Endothelial cell of umbilical vein (primary cell): ENCODE measurements around the gene PPAN. TPM values are rescaled to one million over a fixed set of nuclear protein-coding genes. Genes with fewer than 3 reads are reported as not detected.

Experiments used
- BruUV-seq: library from RNA; stranded (reverse); fragments of 400-500 nt; replicated peaks from 2 replicates; lab custom pipeline; 2021; lab: Mats Ljungman, UMichigan
- CTCF ChIA-PET: fragments of 300-600, 350-600 bp; sonication (Branson Sonifier 250); formaldehyde crosslinking; loops from one replicate; lab custom pipeline; 2021; ENCODE audit warnings: antibody characterized with exemption, inconsistent platforms; lab: Charles Lee
- POLR2A ChIA-PET: fragments of 300-600, 350-600 bp; sonication (Branson Sonifier 250); formaldehyde crosslinking; loops from one replicate; lab custom pipeline; 2021; ENCODE audit warnings: antibody characterized with exemption, inconsistent platforms; lab: Charles Lee
- DNase-seq: peaks from one replicate; pipeline ENCODE4 v3.0.0-alpha.2; 2011; ENCODE audit warnings: low read depth, low spot score
- FAIRE-seq: peaks from 2 replicates; lab custom pipeline; 2011; peaks lifted over from hg19 to GRCh38; lab: Jason Lieb, UNC
- H2AFZ ChIP-seq: 2 replicates; pipeline ENCODE4 v1.6.0; 2012; ENCODE audit warnings: low read depth, low read length, control low read depth, inconsistent platforms
- H3K27ac ChIP-seq: 2 replicates; pipeline ENCODE4 v1.5.1; 2011; ENCODE audit warnings: low read depth, mild to moderate bottlenecking, control low read depth, low read length, moderate library complexity; ENCODE audit not compliant: insufficient read depth
- H3K27me3 ChIP-seq, 2 experiments: 2 replicates each; pipeline versions ENCODE4 v1.6.0 to v1.6.1; 2011; ENCODE audit warnings: low read length in 2 of 2, mixed read lengths in 1 of 2; ENCODE audit not compliant: control insufficient read depth in 2 of 2, insufficient read depth in 2 of 2
- H3K36me3 ChIP-seq, 2 experiments: 2 replicates in 1 of 2; 3 replicates in 1 of 2; pipeline ENCODE4 v1.5.1; 2011; ENCODE audit warnings: low read length in 2 of 2, mild to moderate bottlenecking in 1 of 2, moderate library complexity in 1 of 2; ENCODE audit not compliant: control insufficient read depth in 2 of 2, insufficient read depth in 2 of 2; ENCODE audit errors: extremely low read depth in 1 of 2
- H3K4me1 ChIP-seq: 3 replicates; pipeline ENCODE4 v1.5.1; 2011; ENCODE audit warnings: mild to moderate bottlenecking, low read length; ENCODE audit not compliant: control insufficient read depth, insufficient read depth; ENCODE audit errors: extremely low read depth
- H3K4me2 ChIP-seq: 2 replicates; pipeline ENCODE4 v1.6.1; 2011; ENCODE audit warnings: low read length, control low read depth, mixed read lengths; ENCODE audit not compliant: insufficient read depth
- H3K4me3 ChIP-seq, 3 experiments: fragments of 200-600 bp in 1 of 3; sonication (generic), shearing (Covaris generic) in 1 of 3; replicated peaks in 1 of 3; 2 replicates each; pipeline ENCODE4 v1.5.1; 2011 to 2016; ENCODE audit warnings: control low read depth in 3 of 3, low read length in 3 of 3, mild to moderate bottlenecking in 2 of 3, inconsistent platforms in 1 of 3, low read depth in 1 of 3, moderate library complexity in 1 of 3; ENCODE audit not compliant: insufficient read depth in 1 of 3
- H3K79me2 ChIP-seq: 2 replicates; pipeline ENCODE4 v1.6.0; 2012; ENCODE audit warnings: low read length, inconsistent platforms; ENCODE audit not compliant: control insufficient read depth, insufficient read depth
- H3K9ac ChIP-seq: replicated peaks from 2 replicates; pipeline ENCODE3; 2011; ENCODE audit warnings: low read length, control low read depth; ENCODE audit not compliant: insufficient read depth; ENCODE audit errors: extremely low read depth
- H3K9me1 ChIP-seq: replicated peaks from 3 replicates; pipeline ENCODE4 v1.6.0; 2011; ENCODE audit warnings: mild to moderate bottlenecking, low read length; ENCODE audit not compliant: control insufficient read depth, insufficient read depth; ENCODE audit errors: extremely low read depth
- H3K9me3 ChIP-seq: replicated peaks from 2 replicates; pipeline ENCODE4 v1.5.1; 2012; ENCODE audit warnings: low read length, inconsistent platforms; ENCODE audit not compliant: control insufficient read depth, insufficient read depth
- H4K20me1 ChIP-seq: replicated peaks from 2 replicates; pipeline ENCODE3; 2011; ENCODE audit warnings: mild to moderate bottlenecking, low read length; ENCODE audit not compliant: control insufficient read depth, insufficient read depth; ENCODE audit errors: extremely low read depth
- CTCF ChIP-seq, 2 donors: IDR thresholded peaks; 1 replicate in 1 of 2; 2 replicates in 1 of 2; pipeline ENCODE4 v1.5.1; 2011; ENCODE audit warnings: low read length in 2 of 2, mild to moderate bottlenecking in 2 of 2, moderate library complexity in 2 of 2, control low read depth in 1 of 2, inconsistent platforms in 1 of 2, low read depth in 1 of 2; ENCODE audit not compliant: insufficient read depth in 1 of 2; ENCODE audit errors: extremely low read depth in 1 of 2
- EZH2 ChIP-seq: IDR thresholded peaks from 2 replicates; pipeline ENCODE4 v1.6.1; 2012; ENCODE audit warnings: borderline replicate concordance, low read depth, mild to moderate bottlenecking, moderate library complexity, low read length, inconsistent platforms; ENCODE audit not compliant: severe bottlenecking
- FOS ChIP-seq: IDR thresholded peaks from 2 replicates; pipeline ENCODE4 v1.6.1; 2011; ENCODE audit warnings: mild to moderate bottlenecking, low read length, moderate library complexity, borderline replicate concordance; ENCODE audit not compliant: insufficient read depth
- GATA2 ChIP-seq: IDR thresholded peaks from 2 replicates; pipeline ENCODE4 v1.7.0; 2011; ENCODE audit warnings: low read depth, mild to moderate bottlenecking, moderate library complexity, mixed read lengths, low read length; ENCODE audit not compliant: insufficient read length, insufficient read depth
- JUN ChIP-seq: IDR thresholded peaks from 2 replicates; pipeline ENCODE4 v1.6.1; 2011; ENCODE audit warnings: borderline replicate concordance, low read depth; ENCODE audit not compliant: insufficient read length, insufficient read depth
- MYC ChIP-seq: IDR thresholded peaks from one replicate; pipeline ENCODE4 v1.6.1; 2011; ENCODE audit warnings: mild to moderate bottlenecking, low read depth, low read length
- POLR2AphosphoS5 ChIP-seq: IDR thresholded peaks from 2 replicates; pipeline ENCODE4 v1.6.1; 2012; ENCODE audit warnings: low read depth, mild to moderate bottlenecking, control low read depth, low read length, moderate library complexity; ENCODE audit not compliant: insufficient read depth
- dilution Hi-C: fragments of 300-500 bp; cut with MboI; formaldehyde crosslinking; loops from one replicate; pipeline ENCODE4 v1.15.0; 2019; ENCODE audit warnings: low sequenced_read_pairs; ENCODE audit not compliant: extremely low pct_ligation_motif_present
- intact Hi-C: fragments of 100-400 bp; cut with micrococcal nuclease; formaldehyde crosslinking; loops from one replicate; pipeline ENCODE4 v1.10.0; 2022
- polyA plus RNA-seq, 4 experiments: library from polyadenylated mRNA; depleted of rRNA in 3 of 4; stranded (reverse) in 3 of 4; unstranded in 1 of 4; fragments of >200 nt; gene quantifications; 2 replicates each; pipeline versions ENCODE4 v1.2.1 to v1.2.3, GENCODE V29; 2011 to 2012; ENCODE audit warnings: missing spikeins in 1 of 4
- total RNA-seq: library from RNA; stranded (reverse); gene quantifications from 2 replicates; pipeline ENCODE4 v1.2.3, GENCODE V29; 2021

The PPAN gene
- total and polyA plus RNA-seq, 2 donors (not counting 3 experiments of a cell fraction or from before 2014, with no cell fraction given): 27.6 to 51.6 TPM

DNA sequence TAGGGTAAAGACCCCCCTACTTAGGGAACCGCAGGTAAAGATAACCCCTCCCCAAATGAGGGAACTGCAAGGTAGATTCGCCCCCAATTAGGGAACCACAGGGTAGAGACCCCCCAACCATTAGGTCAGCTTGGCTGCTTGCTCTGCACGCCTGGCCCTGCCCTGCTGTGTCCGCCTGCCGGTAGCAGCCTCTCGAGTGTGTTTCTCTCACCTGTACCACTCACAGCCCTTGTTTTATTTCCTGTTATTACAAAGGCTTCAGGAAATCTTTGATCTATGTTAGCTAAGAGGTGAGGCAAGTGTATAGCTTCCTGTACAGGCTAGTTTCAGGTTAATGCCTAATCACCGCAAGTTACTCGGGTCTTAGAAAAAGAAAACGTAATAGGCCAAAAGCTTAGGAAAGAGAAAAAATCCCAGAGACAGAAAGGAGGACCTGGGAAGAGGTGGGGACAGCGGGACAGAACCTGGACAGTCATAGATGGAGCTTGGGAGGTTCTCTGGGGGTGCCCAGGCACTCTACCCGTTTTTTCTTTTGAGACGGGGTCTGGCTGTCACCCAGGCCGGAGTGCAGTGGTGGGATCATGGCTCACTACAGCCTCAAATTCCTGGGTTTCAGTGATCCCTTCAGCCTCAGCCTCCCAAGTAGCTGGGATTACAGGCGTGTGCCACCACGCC lies 36.7 kb downstream of the PPAN start:
- Histone ChIP-seq H2AFZ (no peak overlapping the region), H3K9me3 (no peaks in the 10 kb centered on the region), H3K79me2 (no peaks in the 10 kb centered on the region), H3K9ac (no peak overlapping the region), H3K27ac (no peak overlapping the region), H3K4me3 (no peak overlapping the region), H3K4me2 (no peak overlapping the region), H3K36me3 (peaks cover 21 to 56% of the 10 kb centered on the region in 2 experiments), H3K4me1 (no peaks in the 10 kb centered on the region), H4K20me1 (no peaks in the 10 kb centered on the region), H3K27me3 (no peaks in the 10 kb centered on the region), H3K9me1 (no peaks in the 10 kb centered on the region)
- TF ChIP-seq FOS: no peak
- DNase-seq: no peak
- ChIA-PET POLR2A (interaction anchor here (0.7 kb wide), 1 partner anchor 439 kb away, joined by 6 read pairs; no protein-coding TSS in a partner anchor), CTCF (interaction anchor here (1.0 to 2.4 kb wide), 2 partner anchors 77 to 107 kb away, joined by 3 to 6 read pairs; no protein-coding TSS in a partner anchor)
- intact Hi-C loops (no loop called here), dilution Hi-C loops (no loop called here)
- no TSS peak for BruUV-seq
- no peak for FAIRE-seq

DNA sequence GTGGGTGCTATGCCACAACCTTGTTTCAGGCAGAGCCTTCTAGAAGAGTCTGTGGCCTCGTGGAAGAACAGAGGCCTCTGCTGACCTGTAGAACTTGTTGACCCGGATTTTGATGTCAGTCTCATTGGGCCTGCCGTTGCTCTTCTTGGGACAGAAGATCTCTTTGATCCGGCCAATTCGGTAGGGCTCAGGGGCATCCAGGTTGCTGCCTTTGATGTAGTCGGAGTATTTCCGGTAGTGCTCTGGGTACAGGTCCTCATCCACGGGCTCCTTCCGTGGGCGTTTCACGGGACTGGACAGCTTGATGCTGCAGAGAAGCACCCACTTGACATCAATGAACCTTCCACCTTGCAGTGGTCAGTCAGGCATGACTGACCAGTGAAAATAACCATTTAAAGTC lies 37.5 kb downstream of the PPAN start:
- Histone ChIP-seq H3K4me3 (no peak overlapping the region), H3K4me1 (no peaks in the 10 kb centered on the region), H3K36me3 (peaks cover 24 to 53% of the 10 kb centered on the region in 2 experiments), H3K9me1 (no peaks in the 10 kb centered on the region), H3K9me3 (no peaks in the 10 kb centered on the region), H3K27ac (no peak overlapping the region), H2AFZ (no peak overlapping the region), H3K4me2 (no peak overlapping the region), H3K27me3 (no peaks in the 10 kb centered on the region), H3K79me2 (no peaks in the 10 kb centered on the region), H4K20me1 (no peaks in the 10 kb centered on the region), H3K9ac (no peak overlapping the region)
- DNase-seq (no peak), FAIRE-seq (no peak)
- dilution Hi-C loops: no loop called here
- intact Hi-C loops: no loop called here
- no peak for TF ChIP-seq EZH2
- TF ChIP-seq CTCF (IDR thresholded peaks at IDR 0.05; ENCODE audit: extremely low read depth in 1 of 2, insufficient read depth in 1 of 2, low read depth in 1 of 2, low read length in 2 of 2): no peak
- no peak for TF ChIP-seq JUN
- TF ChIP-seq FOS: no peak
- TF ChIP-seq POLR2AphosphoS5: no peak
- no peak for TF ChIP-seq GATA2
- no peak for TF ChIP-seq MYC
- CTCF ChIA-PET: interaction anchor here (1.0 to 2.4 kb wide), 2 partner anchors 76 to 106 kb away, joined by 3 to 6 read pairs; no protein-coding TSS in a partner anchor
- POLR2A ChIA-PET: interaction anchor here (0.7 kb wide), 1 partner anchor 438 kb away, joined by 6 read pairs; no protein-coding TSS in a partner anchor
- BruUV-seq: no TSS peak
